ENCODE data around the gene SH3TC2.

Gene SH3TC2

GRCh38 chr5:148972396-148972795, 90.5 kb downstream of the SH3TC2 start:
- no peak overlapping the region for H3K4me3 ChIP-seq (ENCODE audit: low read depth in 1 of 5, low read length in 5 of 5)
- H3K27ac ChIP-seq (ENCODE audit: low read depth, low read length) = peak overlapping the region; percentile 68
- no peaks in the 10 kb centered on the region for H3K9me3 ChIP-seq (ENCODE audit: control insufficient read depth in 5 of 5, low read length in 5 of 5)
- H3K27me3 ChIP-seq (ENCODE audit: control insufficient read depth in 5 of 5, insufficient read depth in 4 of 5, low read length in 5 of 5) = no peaks in the 10 kb centered on the region
- peak overlapping the region in 3 of 5 donors; percentile 16 to 71 (median 26) for H3K9ac ChIP-seq (ENCODE audit: low read length in 5 of 5)
- H3K4me1 ChIP-seq (ENCODE audit: control insufficient read depth in 5 of 5, insufficient read depth in 5 of 5, low read length in 5 of 5) = peaks cover 8 to 43% (median 37%) of the 10 kb centered on the region in 5 donors
- no peaks in the 10 kb centered on the region for H3K36me3 ChIP-seq (ENCODE audit: control insufficient read depth in 5 of 5, insufficient read depth in 5 of 5, low read length in 5 of 5)

- H3K9me3 ChIP-seq (ENCODE audit: control insufficient read depth in 5 of 5, low read length in 5 of 5) = no peaks in the 10 kb centered on the region
- no peaks in the 10 kb centered on the region for H3K36me3 ChIP-seq (ENCODE audit: control insufficient read depth in 5 of 5, insufficient read depth in 5 of 5, low read length in 5 of 5)
- H3K4me3 ChIP-seq (ENCODE audit: low read depth in 1 of 5, low read length in 5 of 5) = no peak overlapping the region
- H3K27me3 ChIP-seq (ENCODE audit: control insufficient read depth in 5 of 5, insufficient read depth in 4 of 5, low read length in 5 of 5) = no peaks in the 10 kb centered on the region
- H3K9ac ChIP-seq (ENCODE audit: low read length in 5 of 5) = no peak overlapping the region
- H3K27ac ChIP-seq (ENCODE audit: low read depth, low read length) = no peak overlapping the region
- H3K4me1 ChIP-seq (ENCODE audit: control insufficient read depth in 5 of 5, insufficient read depth in 5 of 5, low read length in 5 of 5) = peaks cover 8 to 50% (median 45%) of the 10 kb centered on the region in 5 donors
These were observed 92.0 kb downstream of the SH3TC2 start for GRCh38 chr5:148970876-148971275.

- Histone ChIP-seq H3K27me3 (ENCODE audit: control insufficient read depth in 5 of 5, insufficient read depth in 4 of 5, low read length in 5 of 5) (no peaks in the 10 kb centered on the region), H3K4me1 (ENCODE audit: control insufficient read depth in 5 of 5, insufficient read depth in 5 of 5, low read length in 5 of 5) (peaks cover 8 to 56% (median 52%) of the 10 kb centered on the region in 5 donors), H3K9ac (ENCODE audit: low read length in 5 of 5) (no peak overlapping the region)
These were observed 92.6 kb downstream of the SH3TC2 start for GRCh38 chr5:148970228-148970627.

GRCh38 chr5:148969291-148969690, 93.6 kb downstream of the SH3TC2 start:
- H3K4me1 ChIP-seq (ENCODE audit: control insufficient read depth in 5 of 5, insufficient read depth in 5 of 5, low read length in 5 of 5) = peaks cover 8 to 56% (median 50%) of the 10 kb centered on the region in 5 donors
- peak overlapping the region; percentile 45 for H3K27ac ChIP-seq (ENCODE audit: low read depth, low read length)
- no peak overlapping the region for H3K4me3 ChIP-seq (ENCODE audit: low read depth in 1 of 5, low read length in 5 of 5)
- H3K9ac ChIP-seq (ENCODE audit: low read length in 5 of 5) = no peak overlapping the region
- no peaks in the 10 kb centered on the region for H3K27me3 ChIP-seq (ENCODE audit: control insufficient read depth in 5 of 5, insufficient read depth in 4 of 5, low read length in 5 of 5)
- H3K36me3 ChIP-seq (ENCODE audit: control insufficient read depth in 5 of 5, insufficient read depth in 5 of 5, low read length in 5 of 5) = no peaks in the 10 kb centered on the region
- H3K9me3 ChIP-seq (ENCODE audit: control insufficient read depth in 5 of 5, low read length in 5 of 5) = no peaks in the 10 kb centered on the region

More at GRCh38 chr5:148970228-148970627, 92.6 kb downstream of the SH3TC2 start:
- no peaks in the 10 kb centered on the region for H3K9me3 ChIP-seq (ENCODE audit: control insufficient read depth in 5 of 5, low read length in 5 of 5)
- no peak overlapping the region for H3K4me3 ChIP-seq (ENCODE audit: low read depth in 1 of 5, low read length in 5 of 5)
- no peaks in the 10 kb centered on the region for H3K36me3 ChIP-seq (ENCODE audit: control insufficient read depth in 5 of 5, insufficient read depth in 5 of 5, low read length in 5 of 5)
- peak overlapping the region; percentile 45 for H3K27ac ChIP-seq (ENCODE audit: low read depth, low read length)

GRCh38 chr5:148968311-148968710, 94.6 kb downstream of the SH3TC2 start:
- H3K9ac ChIP-seq (ENCODE audit: low read length in 5 of 5) = no peak overlapping the region
- H3K9me3 ChIP-seq (ENCODE audit: control insufficient read depth in 5 of 5, low read length in 5 of 5) = no peaks in the 10 kb centered on the region
- peaks cover 8 to 54% (median 50%) of the 10 kb centered on the region in 5 donors for H3K4me1 ChIP-seq (ENCODE audit: control insufficient read depth in 5 of 5, insufficient read depth in 5 of 5, low read length in 5 of 5)
- H3K36me3 ChIP-seq (ENCODE audit: control insufficient read depth in 5 of 5, insufficient read depth in 5 of 5, low read length in 5 of 5) = no peaks in the 10 kb centered on the region
- H3K27me3 ChIP-seq (ENCODE audit: control insufficient read depth in 5 of 5, insufficient read depth in 4 of 5, low read length in 5 of 5) = no peaks in the 10 kb centered on the region
- no peak overlapping the region for H3K4me3 ChIP-seq (ENCODE audit: low read depth in 1 of 5, low read length in 5 of 5)
- H3K27ac ChIP-seq (ENCODE audit: low read depth, low read length) = no peak overlapping the region

GRCh38 chr5:148967783-148968182, 95.1 kb downstream of the SH3TC2 start:
- H3K4me1 ChIP-seq (ENCODE audit: control insufficient read depth in 5 of 5, insufficient read depth in 5 of 5, low read length in 5 of 5) = peaks cover 4 to 48% (median 44%) of the 10 kb centered on the region in 5 donors
- no peaks in the 10 kb centered on the region for H3K9me3 ChIP-seq (ENCODE audit: control insufficient read depth in 5 of 5, low read length in 5 of 5)
- no peaks in the 10 kb centered on the region for H3K27me3 ChIP-seq (ENCODE audit: control insufficient read depth in 5 of 5, insufficient read depth in 4 of 5, low read length in 5 of 5)
- no peak overlapping the region for H3K27ac ChIP-seq (ENCODE audit: low read depth, low read length)
- H3K36me3 ChIP-seq (ENCODE audit: control insufficient read depth in 5 of 5, insufficient read depth in 5 of 5, low read length in 5 of 5) = no peaks in the 10 kb centered on the region
- no peak overlapping the region for H3K4me3 ChIP-seq (ENCODE audit: low read depth in 1 of 5, low read length in 5 of 5)
- H3K9ac ChIP-seq (ENCODE audit: low read length in 5 of 5) = no peak overlapping the region

- no peak overlapping the region for H3K9ac ChIP-seq (ENCODE audit: low read length in 5 of 5)
- no peaks in the 10 kb centered on the region for H3K27me3 ChIP-seq (ENCODE audit: control insufficient read depth in 5 of 5, insufficient read depth in 4 of 5, low read length in 5 of 5)
- H3K36me3 ChIP-seq (ENCODE audit: control insufficient read depth in 5 of 5, insufficient read depth in 5 of 5, low read length in 5 of 5) = no peaks in the 10 kb centered on the region
- H3K27ac ChIP-seq (ENCODE audit: low read depth, low read length) = no peak overlapping the region
- H3K4me3 ChIP-seq (ENCODE audit: low read depth in 1 of 5, low read length in 5 of 5) = no peak overlapping the region
- H3K4me1 ChIP-seq (ENCODE audit: control insufficient read depth in 5 of 5, insufficient read depth in 5 of 5, low read length in 5 of 5) = peaks cover 0 to 44% (median 37%) of the 10 kb centered on the region in 5 donors
- H3K9me3 ChIP-seq (ENCODE audit: control insufficient read depth in 5 of 5, low read length in 5 of 5) = no peaks in the 10 kb centered on the region
These were observed 95.9 kb downstream of the SH3TC2 start for GRCh38 chr5:148966938-148967337.

- no peaks in the 10 kb centered on the region for H3K9me3 ChIP-seq (ENCODE audit: control insufficient read depth in 5 of 5, low read length in 5 of 5)
- peak overlapping the region; percentile 49 for H3K27ac ChIP-seq (ENCODE audit: low read depth, low read length)
These were observed 96.5 kb downstream of the SH3TC2 start for GRCh38 chr5:148966348-148966747.

GRCh38 chr5:148965511-148966265, 97.2 kb downstream of the SH3TC2 start:
- Histone ChIP-seq H3K4me3 (ENCODE audit: low read depth in 1 of 5, low read length in 5 of 5) (no peak overlapping the region), H3K9ac (ENCODE audit: low read length in 5 of 5) (peak overlapping the region in 1 of 5 donors; percentile 11), H3K36me3 (ENCODE audit: control insufficient read depth in 5 of 5, insufficient read depth in 5 of 5, low read length in 5 of 5) (no peaks in the 10 kb centered on the region), H3K27ac (ENCODE audit: low read depth, low read length) (peak overlapping the region; percentile 49), H3K4me1 (ENCODE audit: control insufficient read depth in 5 of 5, insufficient read depth in 5 of 5, low read length in 5 of 5) (peaks cover 0 to 44% (median 37%) of the 10 kb centered on the region in 5 donors), H3K27me3 (ENCODE audit: control insufficient read depth in 5 of 5, insufficient read depth in 4 of 5, low read length in 5 of 5) (no peaks in the 10 kb centered on the region), H3K9me3 (ENCODE audit: control insufficient read depth in 5 of 5, low read length in 5 of 5) (no peaks in the 10 kb centered on the region)

More at GRCh38 chr5:148966348-148966747, 96.5 kb downstream of the SH3TC2 start:
- H3K27me3 ChIP-seq (ENCODE audit: control insufficient read depth in 5 of 5, insufficient read depth in 4 of 5, low read length in 5 of 5) = no peaks in the 10 kb centered on the region
- H3K4me3 ChIP-seq (ENCODE audit: low read depth in 1 of 5, low read length in 5 of 5) = no peak overlapping the region
- H3K9ac ChIP-seq (ENCODE audit: low read length in 5 of 5) = no peak overlapping the region
- H3K36me3 ChIP-seq (ENCODE audit: control insufficient read depth in 5 of 5, insufficient read depth in 5 of 5, low read length in 5 of 5) = no peaks in the 10 kb centered on the region
- H3K4me1 ChIP-seq (ENCODE audit: control insufficient read depth in 5 of 5, insufficient read depth in 5 of 5, low read length in 5 of 5) = peaks cover 0 to 44% (median 37%) of the 10 kb centered on the region in 5 donors

- H3K4me3 ChIP-seq (ENCODE audit: low read depth in 1 of 5, low read length in 5 of 5) = no peak overlapping the region
- no peaks in the 10 kb centered on the region for H3K27me3 ChIP-seq (ENCODE audit: control insufficient read depth in 5 of 5, insufficient read depth in 4 of 5, low read length in 5 of 5)
- H3K27ac ChIP-seq (ENCODE audit: low read depth, low read length) = peak overlapping the region; percentile 13
- peaks cover 0 to 33% (median 23%) of the 10 kb centered on the region in 5 donors for H3K4me1 ChIP-seq (ENCODE audit: control insufficient read depth in 5 of 5, insufficient read depth in 5 of 5, low read length in 5 of 5)
- H3K36me3 ChIP-seq (ENCODE audit: control insufficient read depth in 5 of 5, insufficient read depth in 5 of 5, low read length in 5 of 5) = no peaks in the 10 kb centered on the region
- H3K9me3 ChIP-seq (ENCODE audit: control insufficient read depth in 5 of 5, low read length in 5 of 5) = no peaks in the 10 kb centered on the region
- no peak overlapping the region for H3K9ac ChIP-seq (ENCODE audit: low read length in 5 of 5)
These were observed 99.2 kb downstream of the SH3TC2 start for GRCh38 chr5:148963664-148964063.
